GM19240 (cell line): Measurements from ENCODE around the gene ZNF335.
"Not testable (repeated sequence)": the region's sequence is repeated elsewhere in the genome, so short reads cannot be mapped to it uniquely, and the experiment has no call there.

Source experiments
- DNase-seq: peaks from one replicate; pipeline ENCODE4 v3.0.0; 2011; ENCODE audit warnings: low spot score; ENCODE audit not compliant: insufficient read length

The ZNF335 gene

DNA sequence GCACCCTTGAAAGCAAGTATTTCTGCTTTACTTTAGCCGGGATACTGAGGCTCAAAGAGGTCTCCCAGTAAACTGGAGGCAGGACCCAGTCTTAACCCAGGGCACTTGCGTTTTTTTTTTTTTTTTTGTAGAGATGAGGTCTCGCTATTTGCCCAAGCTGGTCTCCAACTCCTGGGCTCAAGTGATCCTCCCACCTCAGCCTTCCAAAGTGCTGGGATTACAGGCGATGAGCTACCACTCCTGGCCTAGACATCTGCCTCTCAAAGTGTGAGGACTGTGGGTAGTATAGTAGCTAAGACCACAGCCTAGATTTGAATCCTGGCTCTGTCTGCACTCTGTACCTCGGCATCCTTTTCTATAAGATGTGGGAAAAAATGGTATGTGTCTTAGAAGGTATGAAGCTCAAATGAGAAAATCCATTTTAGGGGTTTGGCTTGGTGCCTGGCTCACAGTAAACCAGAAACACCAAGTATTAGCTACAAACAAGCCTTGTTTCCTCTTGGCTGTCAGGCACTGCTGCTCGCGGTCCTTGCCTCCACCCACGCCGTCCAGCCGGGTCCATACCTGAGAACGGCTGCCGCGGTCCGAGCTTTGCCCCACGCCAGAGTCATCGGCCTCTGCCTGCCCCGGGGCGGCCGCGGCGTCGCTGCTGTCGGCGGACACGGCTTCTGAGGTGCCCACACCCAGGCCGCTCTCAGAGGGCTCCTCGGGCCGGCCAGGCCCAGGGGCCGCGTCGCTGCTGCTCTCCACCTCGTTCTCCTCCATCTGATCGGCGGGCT is 1.2 kb downstream of the ZNF335 start:
- DNase-seq: no peak

DNA sequence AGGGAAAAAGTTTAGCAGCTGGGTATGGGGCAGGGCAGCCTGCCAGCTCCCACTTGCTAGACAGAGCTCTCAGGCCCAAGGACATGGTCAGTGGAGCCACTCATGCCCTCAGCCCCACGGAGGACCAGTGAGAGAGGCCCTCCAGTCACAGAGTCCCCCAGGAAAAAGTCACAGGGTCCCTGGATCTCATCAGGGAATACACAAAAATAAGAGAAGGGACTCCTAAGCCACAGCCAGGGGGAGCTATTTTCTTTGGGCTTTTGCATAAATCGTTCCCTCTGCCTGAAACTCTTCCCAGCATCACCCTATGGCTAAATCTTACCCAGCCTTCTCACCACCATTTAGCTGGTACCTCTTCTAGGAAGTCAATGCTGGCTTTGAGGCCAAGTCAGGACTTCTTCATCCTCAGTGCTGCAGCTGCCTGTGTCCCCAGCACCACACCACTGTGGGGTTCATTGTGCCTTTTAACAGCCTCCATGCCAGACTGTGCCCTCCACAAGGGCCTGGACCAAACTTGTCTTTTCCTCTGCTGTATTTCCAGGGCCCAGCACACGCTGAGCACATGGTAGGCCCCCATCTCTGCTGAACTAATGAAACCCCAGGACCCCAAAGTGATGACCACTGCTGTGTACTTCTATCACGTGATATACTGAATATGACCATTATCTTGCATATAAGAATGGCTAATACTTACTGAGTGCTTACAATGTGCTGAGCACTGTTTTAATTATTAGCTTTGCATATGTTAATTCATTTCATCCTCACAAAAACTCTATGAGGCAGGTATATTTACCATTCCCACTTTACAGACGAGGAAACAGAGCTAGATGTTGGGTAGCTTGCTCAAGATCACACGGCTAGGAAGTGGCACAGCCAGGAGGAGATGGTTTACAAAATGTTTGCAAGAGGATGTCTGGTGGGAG is 2.0 kb downstream of the ZNF335 start:
- no peak for DNase-seq

DNA sequence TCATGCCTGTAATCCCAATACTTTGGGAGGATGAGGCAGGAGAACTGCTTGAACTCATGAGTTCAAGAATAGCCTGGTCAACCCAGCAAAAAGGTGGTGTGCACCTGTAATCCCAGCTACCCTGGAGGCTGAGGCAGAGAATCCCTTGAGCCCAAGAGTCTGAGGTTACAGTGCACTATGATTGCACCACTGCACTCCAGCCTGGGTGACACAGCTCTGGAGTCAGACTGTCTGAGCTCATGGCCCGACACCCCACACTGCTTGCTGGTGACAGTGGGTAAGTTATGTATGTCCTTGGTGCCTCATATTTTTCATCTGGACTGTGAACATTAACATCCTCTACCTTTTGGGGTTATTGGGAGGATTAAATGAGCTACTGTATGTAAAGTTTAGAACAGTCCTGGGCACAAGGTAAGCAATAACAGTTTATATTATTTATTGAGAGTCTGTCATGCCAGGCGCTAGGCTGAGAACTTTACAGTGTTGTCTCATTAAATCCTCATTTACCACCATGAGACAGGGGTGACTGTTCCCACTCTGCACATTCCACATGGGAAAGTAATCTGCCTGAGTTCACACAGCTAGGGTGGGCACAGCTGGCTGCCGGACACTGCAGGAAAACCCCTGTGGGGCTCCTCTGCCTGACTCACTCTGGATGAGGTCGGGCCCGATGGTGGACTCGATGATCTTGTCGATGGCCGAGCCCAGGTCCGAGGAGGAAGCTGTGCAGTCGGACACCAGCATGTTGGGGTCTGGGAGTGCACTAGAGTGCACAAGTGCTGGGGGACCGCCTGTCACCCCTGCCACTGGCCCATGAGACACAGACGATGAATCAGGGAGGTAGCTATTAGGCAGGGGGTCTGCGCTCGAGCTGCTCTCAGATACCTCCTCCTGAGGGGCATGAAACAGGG is 2.9 kb downstream of the ZNF335 start:
- DNase-seq: no peak

DNA sequence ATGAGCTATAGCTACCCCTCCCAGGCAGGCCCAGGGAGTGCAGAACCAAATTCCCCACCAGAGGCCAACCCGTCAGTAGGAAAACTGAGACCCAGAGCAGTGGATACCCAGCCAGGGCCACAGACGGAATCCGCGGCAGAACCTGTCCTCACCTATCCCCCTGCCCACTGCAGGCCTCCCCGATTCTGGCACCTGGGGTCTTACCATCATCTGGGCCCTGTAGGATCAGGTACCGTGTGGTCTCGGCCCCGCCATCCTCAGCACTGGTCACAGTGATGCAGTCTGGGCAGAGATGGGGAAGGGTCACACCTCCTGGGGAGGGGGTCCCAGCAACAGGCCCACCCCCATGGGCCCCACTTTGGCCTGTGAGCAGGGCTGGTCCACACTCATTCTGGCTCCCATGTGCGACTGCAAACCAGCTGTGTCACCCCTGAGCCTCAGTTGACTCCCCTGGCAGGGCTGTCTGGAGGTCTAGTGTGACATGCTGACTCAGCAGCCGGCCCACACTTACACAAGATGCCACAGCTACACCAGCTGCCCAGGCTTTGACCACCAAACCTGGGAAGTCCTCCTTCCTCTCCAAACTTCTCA is 3.8 kb downstream of the ZNF335 start:
- no peak for DNase-seq

DNA sequence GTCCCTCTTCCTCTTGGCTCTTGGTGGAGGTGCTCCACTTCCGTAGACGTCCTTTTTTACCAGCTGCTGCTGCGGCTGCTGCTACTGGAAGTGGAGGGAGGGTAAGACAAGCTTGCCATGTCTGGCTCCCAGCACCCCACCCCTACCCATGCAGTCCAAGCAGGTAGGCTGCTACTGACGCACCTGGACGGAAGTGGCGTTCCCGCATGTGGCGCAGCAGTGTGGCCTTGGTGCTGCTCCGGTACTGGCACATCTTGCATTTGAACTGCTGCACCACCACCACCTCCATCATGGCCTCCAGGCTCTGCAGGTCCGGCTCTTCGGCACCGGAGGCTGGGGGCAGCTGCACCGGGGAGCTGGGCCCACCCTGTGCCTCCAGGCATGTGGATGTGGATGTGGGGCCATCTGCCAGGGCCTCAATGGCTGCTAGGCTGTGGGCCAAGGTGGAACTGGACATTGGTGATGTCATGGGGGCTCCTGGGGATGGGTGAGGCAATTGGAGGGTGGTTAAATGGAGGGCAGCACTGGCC is 4.4 kb downstream of the ZNF335 start:
- no peak for DNase-seq

DNA sequence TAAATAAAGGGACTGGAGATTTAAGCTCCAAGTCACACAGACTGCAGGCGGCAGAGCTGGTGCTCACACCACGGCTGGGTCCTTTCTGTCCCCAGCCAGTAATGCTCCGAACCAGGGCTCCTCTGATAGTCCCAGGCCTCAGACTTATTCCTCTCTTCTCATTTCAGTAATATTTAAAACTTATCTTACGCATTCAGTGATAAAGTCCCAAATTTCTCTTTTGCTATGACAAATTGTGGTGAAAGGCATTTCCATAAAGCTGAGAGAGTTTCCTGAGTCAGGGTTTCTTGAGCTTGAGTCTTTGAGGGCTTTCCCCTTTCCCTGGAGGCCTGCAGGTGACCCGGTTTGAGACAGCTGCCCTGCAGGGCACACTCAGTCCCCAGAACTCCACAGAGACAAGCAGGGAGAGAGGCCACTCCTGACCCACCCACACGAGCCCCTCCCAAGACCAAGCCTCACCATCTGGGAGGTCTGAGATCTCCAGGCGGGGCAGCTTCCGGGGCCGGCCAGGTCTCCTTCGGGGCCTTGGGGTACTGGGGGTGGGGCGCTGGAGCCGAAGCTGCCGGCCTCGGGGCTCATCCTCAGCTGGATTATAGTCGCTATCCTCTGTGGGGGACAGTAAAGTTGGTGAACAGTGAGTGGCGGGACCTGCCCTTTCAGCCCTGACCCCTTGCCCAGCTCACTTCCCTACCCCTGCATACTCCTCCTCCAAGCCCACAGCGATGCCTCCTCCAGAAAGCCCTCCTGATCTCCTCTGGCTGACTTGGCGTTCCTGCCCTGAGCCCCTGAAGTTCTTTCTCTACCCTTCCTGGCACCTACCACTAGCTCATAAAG is 6.6 kb downstream of the ZNF335 start:
- no peak for DNase-seq

DNA sequence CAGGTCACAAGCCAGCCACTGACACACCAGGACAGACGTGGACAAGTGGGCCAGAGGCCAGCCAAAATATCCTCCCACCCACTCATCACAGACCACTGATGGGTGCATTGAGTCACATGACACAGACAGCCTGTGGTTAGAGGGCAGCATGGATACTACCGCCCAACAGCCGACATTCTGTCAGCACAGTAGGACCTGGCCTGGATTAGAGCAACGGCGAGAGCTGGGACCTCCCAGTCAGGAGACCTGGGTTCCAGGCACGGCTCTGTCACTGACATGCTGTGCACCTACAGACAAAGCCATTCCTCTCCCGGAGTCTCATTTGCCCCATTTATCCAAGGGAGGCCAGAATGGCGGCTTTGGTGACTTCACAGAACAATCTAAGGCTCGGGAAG is 8.0 kb downstream of the ZNF335 start:
- DNase-seq: no peak

DNA sequence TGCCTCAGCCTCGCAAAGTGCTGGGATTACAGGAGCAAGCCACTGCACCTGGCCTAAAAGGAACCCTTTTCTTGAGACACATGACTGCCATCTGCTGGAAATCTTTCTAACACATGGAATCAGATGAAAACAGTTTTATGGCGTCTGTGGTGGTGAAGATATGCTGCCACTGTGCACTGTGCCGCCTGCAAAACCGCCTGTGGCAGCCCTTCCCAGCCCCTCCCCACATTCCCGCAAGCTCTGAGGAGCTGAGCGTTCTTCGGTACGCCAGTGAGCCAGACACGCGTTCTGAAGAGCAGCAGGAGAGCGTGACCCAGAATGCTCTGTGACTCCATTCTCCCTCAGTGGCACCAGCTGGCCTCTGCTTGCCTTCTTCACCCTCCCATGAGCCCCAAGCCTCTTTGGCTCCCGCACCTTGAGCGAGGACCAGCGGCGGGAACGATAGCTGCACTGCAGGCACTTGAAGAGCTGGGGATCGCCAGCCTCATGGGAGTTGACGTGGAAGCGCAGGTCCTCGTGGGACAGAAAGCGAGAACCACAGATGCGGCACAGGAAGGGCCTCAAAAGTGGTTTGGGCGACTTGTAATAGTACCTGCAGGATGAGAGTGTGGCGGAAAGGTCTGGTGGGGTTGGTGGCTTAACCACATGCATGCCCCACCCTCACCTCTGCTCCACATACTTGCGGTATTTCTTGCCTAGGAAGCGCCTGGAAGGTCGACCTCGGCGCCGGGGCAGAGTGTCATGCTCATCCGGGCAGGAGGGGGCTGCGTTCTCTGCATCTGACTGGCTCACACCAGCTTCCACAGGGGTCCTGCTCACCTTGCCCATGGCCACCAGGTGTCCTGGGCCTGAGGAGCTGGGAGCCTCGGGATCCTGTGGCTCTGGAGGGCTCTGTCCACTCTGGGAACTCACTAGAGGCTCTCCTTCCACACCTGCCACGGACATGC is 8.7 kb downstream of the ZNF335 start:
- DNase-seq: no peak

DNA sequence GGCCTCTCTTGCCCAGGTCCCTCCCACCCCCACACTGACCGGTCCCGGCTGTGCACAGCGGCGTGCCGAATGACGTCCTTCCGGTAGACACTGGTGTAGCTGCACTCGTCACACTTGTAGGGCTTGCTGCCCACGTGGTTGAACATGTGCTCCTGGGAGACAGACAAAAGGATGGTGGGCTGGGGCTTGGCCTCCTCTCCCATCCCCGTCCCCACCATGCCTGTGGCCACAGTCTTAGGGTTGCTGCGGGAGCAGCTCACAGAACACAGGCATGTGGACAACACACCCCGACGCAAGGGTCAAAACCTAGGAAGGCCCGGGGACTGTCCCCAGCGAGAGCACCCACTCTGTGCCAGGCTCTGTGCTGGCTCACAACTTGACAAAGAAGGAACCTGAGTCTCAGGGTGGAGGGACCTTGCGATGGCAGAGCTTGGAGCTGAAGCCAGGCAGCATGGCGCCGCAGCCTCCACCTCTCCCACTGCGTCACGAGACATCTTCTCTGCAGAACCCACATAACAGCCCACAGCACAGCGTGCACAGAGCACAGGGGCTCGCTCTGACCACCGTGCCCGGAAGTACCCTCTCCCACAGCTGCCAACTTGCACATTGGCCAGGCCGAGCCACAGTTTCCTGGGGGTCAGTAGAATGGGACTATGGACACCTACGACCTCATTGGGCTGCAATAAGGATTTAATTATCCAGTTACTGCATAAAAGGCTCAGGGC is 9.8 kb downstream of the ZNF335 start:
- no peak for DNase-seq

DNA sequence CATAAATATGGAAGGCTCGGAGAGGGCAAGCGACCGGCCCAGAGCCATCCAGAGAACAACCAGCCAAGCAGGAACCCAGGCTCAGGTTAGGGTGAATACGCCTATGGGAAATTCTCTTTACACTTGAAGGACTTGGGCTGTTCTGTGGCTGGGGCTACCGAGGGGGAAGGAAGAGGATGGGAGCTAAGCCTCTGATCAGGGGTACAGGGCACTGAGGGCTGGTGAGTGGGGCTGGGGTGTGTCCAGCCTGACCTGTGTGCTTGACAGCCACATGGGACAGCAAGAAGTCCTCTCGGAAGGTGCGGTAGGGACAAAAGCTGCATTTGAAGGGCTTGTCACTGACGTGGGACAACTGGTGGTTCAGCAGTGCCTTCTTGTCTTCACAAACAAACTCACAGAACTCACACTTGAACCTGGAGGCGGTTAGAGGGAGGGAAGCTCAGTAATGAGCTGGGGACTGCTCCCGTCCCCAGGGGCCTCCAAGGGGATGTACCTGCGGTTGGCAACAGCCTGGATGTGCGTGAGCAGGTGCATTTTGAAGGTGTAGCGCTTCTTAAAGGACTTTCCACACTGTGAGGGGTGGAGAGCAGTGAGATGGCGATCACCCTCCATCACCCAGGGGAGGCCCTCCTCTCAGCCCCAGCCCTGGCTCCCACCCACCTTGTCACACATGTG is 11.9 kb downstream of the ZNF335 start:
- no peak for DNase-seq

DNA sequence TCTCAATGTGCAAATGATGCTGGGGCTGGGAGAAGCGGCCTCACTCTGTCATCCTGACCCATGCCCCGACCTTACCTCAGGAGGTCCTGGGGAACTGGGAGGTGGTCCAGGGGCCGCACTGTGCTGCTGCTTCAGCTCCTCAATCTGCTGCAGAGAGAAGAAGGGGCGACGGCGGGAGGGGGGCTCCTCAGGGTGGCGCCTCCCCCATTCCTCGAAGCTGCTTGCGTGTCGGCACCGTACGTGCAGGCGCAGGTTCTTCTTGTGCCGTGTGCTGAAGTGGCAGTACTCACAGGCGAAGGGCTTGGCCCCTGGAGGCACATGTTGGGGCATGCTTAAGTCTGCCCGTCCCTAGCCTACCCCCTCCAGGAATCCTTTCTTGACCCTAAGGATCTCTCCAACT is 12.9 kb downstream of the ZNF335 start:
- DNase-seq: no peak

DNA sequence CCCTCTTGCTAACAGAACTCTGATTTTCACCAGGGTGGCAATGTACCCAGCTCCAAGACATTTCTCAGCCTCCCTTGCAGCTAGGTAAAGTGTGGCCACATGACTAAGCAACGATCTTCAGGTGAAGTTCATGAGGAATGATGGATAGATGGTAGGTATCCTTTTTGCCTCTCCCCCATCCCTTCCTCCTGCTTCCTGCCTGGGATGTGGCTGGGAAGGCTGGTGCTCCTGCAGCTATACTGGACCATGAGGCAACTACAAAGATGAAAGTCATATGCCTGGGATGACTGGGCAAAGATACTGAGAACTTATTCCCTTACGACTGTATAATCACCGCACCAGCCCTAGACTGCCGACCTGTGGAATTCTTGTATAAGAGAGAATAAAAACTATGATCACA is 13.4 kb downstream of the ZNF335 start:
- no peak for DNase-seq

DNA sequence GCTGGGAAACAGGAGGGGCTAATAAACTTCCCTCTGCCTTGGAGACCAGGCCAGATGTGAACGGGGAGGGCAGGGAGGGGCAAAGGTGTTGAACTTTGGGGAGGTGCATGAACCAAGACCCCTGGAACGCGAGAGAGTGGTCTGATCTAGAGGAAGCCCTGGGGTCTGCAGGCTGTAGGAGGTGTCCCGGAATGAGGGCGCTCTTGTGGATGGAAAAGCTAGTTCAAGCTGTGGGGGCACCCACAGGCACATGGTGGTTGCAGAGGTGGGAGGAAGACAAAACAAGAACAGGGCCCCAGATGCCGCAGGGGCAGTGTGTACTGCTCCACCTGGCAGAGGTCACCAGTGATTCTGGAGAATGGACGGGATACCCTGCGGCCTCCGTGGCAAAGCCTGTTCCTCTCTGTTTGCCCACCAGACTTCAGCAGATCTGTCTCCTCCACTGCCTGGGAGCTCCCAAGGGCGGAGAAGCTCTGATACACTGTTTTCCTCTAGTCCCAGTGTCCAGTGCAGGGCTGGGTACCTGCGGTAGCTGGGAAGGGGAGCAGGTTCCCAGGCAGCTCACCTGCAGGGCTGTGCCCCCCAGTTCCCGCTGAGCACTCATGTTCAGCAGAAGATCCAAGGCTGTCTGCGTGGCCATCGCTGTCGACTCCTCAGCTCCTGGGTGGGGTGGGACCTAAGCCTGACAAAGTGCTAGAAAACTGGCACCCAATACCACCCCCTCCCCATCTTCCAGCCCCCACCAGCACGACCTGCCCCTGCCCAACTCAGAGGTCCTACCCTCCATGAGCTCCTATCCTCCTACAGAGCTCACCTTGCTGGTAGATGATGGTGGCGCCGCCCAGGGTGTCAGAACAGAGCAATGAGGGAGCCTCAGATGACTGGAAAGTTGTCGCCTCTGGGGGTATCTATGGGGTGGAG is 14.7 kb downstream of the ZNF335 start:
- no peak for DNase-seq

DNA sequence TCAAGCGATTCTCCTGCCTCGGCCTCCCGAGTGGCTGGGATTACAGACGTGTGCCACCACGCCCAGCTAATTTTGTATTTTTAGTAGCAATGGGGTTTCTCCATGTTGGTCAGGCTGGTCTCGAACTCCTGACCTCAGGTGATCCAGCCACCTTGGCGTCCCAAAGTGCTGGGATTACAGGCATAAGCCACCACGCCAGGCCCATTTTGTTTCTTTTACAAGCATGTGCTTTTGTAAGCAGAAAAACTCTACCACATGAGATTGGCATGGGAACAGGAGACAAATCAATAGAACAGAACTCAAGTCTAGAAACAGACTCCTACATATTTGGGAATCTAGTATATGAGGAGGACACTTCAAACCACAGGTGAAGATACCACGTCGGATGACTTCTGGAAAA is 15.7 kb downstream of the ZNF335 start:
- DNase-seq: not testable (repeated sequence)

DNA sequence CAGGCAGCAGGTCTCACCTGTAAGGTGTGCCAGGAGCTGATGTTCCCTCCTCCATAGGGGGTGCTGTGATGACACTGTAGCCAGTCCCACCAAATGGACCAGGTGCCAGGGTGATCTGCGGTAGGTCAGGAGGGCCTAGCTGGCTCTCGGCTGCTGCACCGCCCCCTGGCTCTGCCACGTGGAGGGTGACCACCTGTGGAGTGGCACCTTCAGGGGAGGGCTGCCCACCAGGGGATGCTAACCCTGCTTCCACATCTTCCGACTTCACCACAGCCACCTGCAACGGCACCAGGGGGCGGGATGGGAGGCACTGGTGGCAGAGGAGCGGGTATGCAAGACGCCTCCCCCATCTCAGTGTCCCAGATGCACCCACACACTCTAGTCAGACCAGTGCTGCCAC is 18.3 kb downstream of the ZNF335 start:
- DNase-seq: no peak

DNA sequence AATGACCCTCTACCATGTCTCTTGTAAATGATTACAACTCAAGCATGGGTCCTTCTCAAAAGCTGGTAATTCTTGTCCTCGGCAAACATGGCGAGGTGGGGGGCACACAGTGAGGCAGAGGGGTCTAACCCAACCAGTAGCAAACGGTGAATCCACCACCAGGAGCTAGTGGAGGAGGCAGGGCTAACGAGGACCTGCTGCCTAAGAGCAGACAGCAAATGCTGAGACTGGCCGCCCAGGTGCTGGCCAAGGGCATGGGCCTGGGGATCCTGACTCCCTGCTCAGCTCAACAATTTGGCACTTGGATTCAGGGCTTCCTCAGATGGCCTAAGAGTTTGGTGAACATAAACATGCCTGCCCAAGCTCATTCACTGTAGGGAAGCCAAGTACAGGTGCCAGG is 19.1 kb downstream of the ZNF335 start:
- DNase-seq: no peak
